ENCODE measurements around the gene ASTN2. TPM values are rescaled to one million over a fixed set of nuclear protein-coding genes. Genes with fewer than 3 reads are reported as not detected.

Gene ASTN2
- total RNA-seq, 6 experiments from 2014 or later, result 0.91 to 3.1 (median 2.5) TPM

GRCh38 chr9:116387934-116388698 lies 1026.7 kb downstream of the ASTN2 start:
- intact Hi-C loops (cut with DNase I), result no loop called here
- H3K36me3 ChIP-seq, result no peaks in the 10 kb centered on the region
- ATAC-seq, result no peak
- no peaks in the 10 kb centered on the region for H3K9me3 ChIP-seq
- H3K27ac ChIP-seq, result no peak overlapping the region
- WGBS (ENCODE audit: insufficient coverage, low coverage, low lambda C conversion rate, missing lambda C conversion rate), result 38% methylated on average over 1 of the region's 6 CpGs
- H3K4me1 ChIP-seq, result no peaks in the 10 kb centered on the region
- TF ChIP-seq POLR2A (IDR thresholded peaks at IDR 0.05) (no peak), CTCF (IDR thresholded peaks at IDR 0.05) (no peak)
- no peak overlapping the region for H3K4me3 ChIP-seq
- H3K27me3 ChIP-seq, result no peaks in the 10 kb centered on the region
- no peak for DNase-seq

GRCh38 chr9:116383936-116384335 lies 1030.9 kb downstream of the ASTN2 start:
- Histone ChIP-seq H3K36me3 (no peaks in the 10 kb centered on the region), H3K27ac (no peak overlapping the region), H3K4me1 (no peaks in the 10 kb centered on the region), H3K27me3 (no peaks in the 10 kb centered on the region), H3K9me3 (no peaks in the 10 kb centered on the region), H3K4me3 (no peak overlapping the region)
- intact Hi-C loops (cut with DNase I), result no loop called here
- ATAC-seq, result no peak
- WGBS (ENCODE audit: insufficient coverage, low coverage, low lambda C conversion rate, missing lambda C conversion rate), result 78% methylated on average over 4 of the region's 4 CpGs
- no peak for DNase-seq
- TF ChIP-seq POLR2A (IDR thresholded peaks at IDR 0.05), result no peak
- TF ChIP-seq CTCF (IDR thresholded peaks at IDR 0.05), result no peak

- WGBS (ENCODE audit: insufficient coverage, low coverage, low lambda C conversion rate, missing lambda C conversion rate), result 80% methylated on average over 5 of the region's 5 CpGs
- intact Hi-C loops (cut with DNase I), result no loop called here
These were observed 1031.7 kb downstream of the ASTN2 start for GRCh38 chr9:116383133-116383532.

GRCh38 chr9:116382053-116382452 lies 1032.8 kb downstream of the ASTN2 start:
- ATAC-seq (no peak), DNase-seq (no peak)
- no peaks in the 10 kb centered on the region for H3K27me3 ChIP-seq
- intact Hi-C loops (cut with DNase I), result no loop called here
- 80% methylated on average over 1 of the region's 4 CpGs for WGBS (ENCODE audit: insufficient coverage, low coverage, low lambda C conversion rate, missing lambda C conversion rate)
- TF ChIP-seq CTCF (IDR thresholded peaks at IDR 0.05) (no peak), POLR2A (IDR thresholded peaks at IDR 0.05) (no peak)
- H3K4me1 ChIP-seq, result no peaks in the 10 kb centered on the region
- no peaks in the 10 kb centered on the region for H3K9me3 ChIP-seq
- no peak overlapping the region for H3K4me3 ChIP-seq
- H3K36me3 ChIP-seq, result no peaks in the 10 kb centered on the region
- H3K27ac ChIP-seq, result no peak overlapping the region

More at GRCh38 chr9:116383133-116383532, 1031.7 kb downstream of the ASTN2 start:
- Histone ChIP-seq H3K9me3 (no peaks in the 10 kb centered on the region), H3K27ac (no peak overlapping the region), H3K4me3 (no peak overlapping the region), H3K4me1 (no peaks in the 10 kb centered on the region), H3K27me3 (no peaks in the 10 kb centered on the region), H3K36me3 (no peaks in the 10 kb centered on the region)
- DNase-seq (no peak), ATAC-seq (no peak)
- TF ChIP-seq POLR2A (IDR thresholded peaks at IDR 0.05), result no peak
- no peak for TF ChIP-seq CTCF (IDR thresholded peaks at IDR 0.05)

All from right lobe of liver (tissue), 6 donors.